Measurements from ENCODE around the gene FOXA2. TPM values are rescaled to one million over a fixed set of nuclear protein-coding genes. Genes with fewer than 3 reads are reported as not detected.

The FOXA2 gene
- total RNA-seq, 4 donors from 2014 or later, result not detected

DNA sequence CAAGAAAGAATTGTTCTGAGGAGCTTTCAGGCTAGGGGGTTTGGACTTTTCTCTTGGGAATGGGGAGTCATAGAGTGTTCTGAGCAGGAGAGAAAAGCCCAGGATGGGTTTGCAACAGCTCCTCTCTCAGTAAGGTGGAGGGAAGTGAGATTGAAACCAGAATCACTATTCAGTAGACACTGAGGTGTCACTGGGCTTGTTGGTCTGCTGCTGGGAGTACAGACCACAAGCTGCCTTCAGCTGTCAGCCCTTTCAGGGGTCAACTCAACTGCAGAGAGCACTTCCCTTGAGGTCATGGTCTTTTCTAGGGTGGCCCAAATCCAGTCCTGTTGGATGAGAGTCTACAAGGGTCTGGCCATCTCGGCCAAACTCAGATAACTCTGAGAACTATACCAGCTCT, 12.9 kb upstream of the FOXA2 start:
- Histone ChIP-seq H3K36me3 (no peaks in the 10 kb centered on the region), H3K27me3 (peaks cover 52% of the 10 kb centered on the region), H3K9me3 (no peaks in the 10 kb centered on the region), H3K4me1 (no peaks in the 10 kb centered on the region), H3K4me3 (no peak overlapping the region), H3K27ac (no peak overlapping the region)
- WGBS, result 71% methylated on average over 1 of the region's 1 CpG
- no peak for DNase-seq (ENCODE audit: low spot score in 2 of 2)
- TF ChIP-seq EP300 (IDR thresholded peaks at IDR 0.05), result no peak
- TF ChIP-seq POLR2A (IDR thresholded peaks at IDR 0.05), result no peak
- no peak for TF ChIP-seq POLR2AphosphoS5 (IDR thresholded peaks at IDR 0.05)
- no peak for TF ChIP-seq CTCF (IDR thresholded peaks at IDR 0.05)

DNA sequence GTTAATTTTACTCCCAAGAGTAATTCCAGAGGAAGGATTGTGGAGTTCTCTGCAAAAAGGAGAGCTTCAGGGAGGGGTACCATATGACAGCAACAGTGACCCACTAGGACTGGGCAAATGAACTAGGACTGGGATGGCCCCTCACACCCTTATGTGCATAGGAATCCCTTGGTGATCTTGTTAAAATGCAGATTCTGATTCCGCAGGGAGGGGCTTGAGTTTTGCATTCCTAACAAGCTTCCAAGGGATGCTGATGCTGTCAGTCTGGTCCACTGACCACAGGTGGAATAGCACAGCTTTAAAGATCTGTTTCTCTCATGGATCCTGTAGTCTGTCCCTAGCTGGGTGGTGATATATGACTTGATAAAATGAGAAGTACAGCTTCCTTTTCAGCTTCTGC, 6.3 kb upstream of the FOXA2 start:
- Histone ChIP-seq H3K27me3 (peaks cover 87% of the 10 kb centered on the region), H3K27ac (no peak overlapping the region), H3K4me3 (no peak overlapping the region), H3K4me1 (no peaks in the 10 kb centered on the region), H3K9me3 (no peaks in the 10 kb centered on the region), H3K36me3 (no peaks in the 10 kb centered on the region)
- no peak for DNase-seq (ENCODE audit: low spot score in 2 of 2)
- no peak for TF ChIP-seq POLR2A (IDR thresholded peaks at IDR 0.05)
- no peak for TF ChIP-seq POLR2AphosphoS5 (IDR thresholded peaks at IDR 0.05)
- TF ChIP-seq CTCF (IDR thresholded peaks at IDR 0.05), result no peak
- no peak for TF ChIP-seq EP300 (IDR thresholded peaks at IDR 0.05)
- WGBS, result no CpG with 5 or more reads among the region's 1 CpG

- TF ChIP-seq CTCF (IDR thresholded peaks at IDR 0.05) (peak in 1 of 2 donors; percentile 24), POLR2AphosphoS5 (IDR thresholded peaks at IDR 0.05) (no peak)
- DNase-seq (ENCODE audit: low spot score in 2 of 2), result no peak
- no peak overlapping the region for H3K4me3 ChIP-seq
- 6% methylated on average over 25 of the region's 47 CpGs for WGBS
- H3K9me3 ChIP-seq, result no peaks in the 10 kb centered on the region
- H3K36me3 ChIP-seq, result no peaks in the 10 kb centered on the region
- no peak overlapping the region for H3K27ac ChIP-seq
- H3K27me3 ChIP-seq, result peaks cover 98% of the 10 kb centered on the region
- H3K4me1 ChIP-seq, result peaks cover 29% of the 10 kb centered on the region
Measured at GRCh38 chr20:22586645-22587310, 2.4 kb upstream of the FOXA2 start.

DNA sequence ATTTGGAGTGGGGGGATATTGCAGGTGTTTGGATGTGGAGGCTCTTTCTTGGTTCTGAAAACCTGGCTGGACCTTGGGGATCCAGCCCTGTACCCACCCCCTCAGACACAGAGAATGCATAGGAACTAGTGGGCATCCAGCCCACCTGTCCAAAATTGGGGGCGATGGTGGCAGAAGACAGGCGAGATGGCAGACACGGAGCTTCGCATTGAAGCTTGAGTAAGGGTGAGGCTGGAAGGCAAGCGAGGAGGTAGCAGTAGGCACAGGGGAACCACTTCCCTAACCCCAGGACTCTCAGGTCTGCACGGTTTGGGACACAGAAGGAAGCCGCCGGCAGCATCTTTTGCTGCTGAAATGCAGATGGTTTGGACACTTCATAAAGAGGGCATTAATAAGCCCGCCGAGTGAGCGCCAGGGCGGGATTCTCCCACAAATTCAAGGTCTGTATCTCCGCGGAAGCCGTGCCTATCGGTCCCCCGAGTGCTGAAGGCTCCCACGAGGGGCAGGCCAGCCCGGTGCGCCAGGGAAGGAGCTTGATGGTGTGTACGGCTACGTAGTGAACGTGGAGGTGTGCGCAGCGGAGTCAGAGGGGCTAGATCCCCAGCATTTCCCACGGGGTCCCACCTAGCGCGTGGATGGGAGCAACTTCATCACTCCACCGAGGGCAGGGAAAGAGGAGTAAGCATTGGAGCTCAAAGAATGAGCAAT, 1.6 kb upstream of the FOXA2 start:
- no peaks in the 10 kb centered on the region for H3K36me3 ChIP-seq
- no peak overlapping the region for H3K27ac ChIP-seq
- 20% methylated on average over 23 of the region's 29 CpGs for WGBS
- TF ChIP-seq EP300 (IDR thresholded peaks at IDR 0.05) (no peak), CTCF (IDR thresholded peaks at IDR 0.05) (no peak), POLR2A (IDR thresholded peaks at IDR 0.05) (no peak), POLR2AphosphoS5 (IDR thresholded peaks at IDR 0.05) (no peak)
- H3K4me1 ChIP-seq, result peaks cover 29% of the 10 kb centered on the region
- peaks cover 98% of the 10 kb centered on the region for H3K27me3 ChIP-seq
- no peak overlapping the region for H3K4me3 ChIP-seq
- H3K9me3 ChIP-seq, result no peaks in the 10 kb centered on the region
- DNase-seq (ENCODE audit: low spot score in 2 of 2), result no peak

DNA sequence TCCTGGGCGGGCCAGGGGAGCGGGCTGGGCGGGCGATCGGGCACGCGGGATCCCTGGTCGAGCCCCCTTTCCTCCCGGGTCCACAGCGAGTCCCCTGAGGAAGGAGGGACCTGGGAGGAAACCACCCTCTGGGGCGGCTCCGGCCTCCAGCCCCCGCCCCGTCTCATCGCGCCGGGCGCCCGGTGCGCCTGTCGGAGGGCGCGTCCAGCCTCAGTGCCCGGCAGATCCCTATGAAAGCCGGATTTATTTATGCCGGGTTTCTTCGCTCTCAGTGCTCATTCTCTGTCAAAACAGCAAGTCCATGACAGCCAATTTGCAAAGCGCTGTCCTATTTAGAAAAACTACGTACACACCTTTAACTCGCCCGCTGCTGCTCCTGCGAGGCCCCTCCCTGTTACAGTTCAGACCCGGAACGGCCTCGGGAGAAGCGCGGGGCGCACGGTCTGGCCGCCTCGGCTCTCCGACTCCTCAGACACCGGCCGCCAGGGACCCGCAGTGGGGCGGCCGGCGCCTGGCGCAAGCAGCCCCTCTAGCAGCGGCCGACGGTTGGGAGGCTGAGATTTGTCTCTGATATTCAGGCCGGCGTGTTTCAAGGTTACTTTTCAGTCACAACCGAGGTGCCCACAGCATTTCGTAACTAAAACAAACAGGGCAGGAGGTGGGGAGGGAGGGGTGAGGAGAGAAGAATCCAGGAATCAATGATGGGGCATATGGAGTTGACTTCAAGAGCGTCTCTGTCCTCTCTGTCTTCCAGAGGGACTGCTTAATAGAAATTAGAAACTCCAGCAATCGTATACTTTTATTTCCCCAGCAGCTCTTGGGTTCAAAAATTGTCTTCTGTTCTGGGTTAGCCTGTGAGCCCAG, 782 bp upstream of the FOXA2 start:
- Histone ChIP-seq H3K27ac (no peak overlapping the region), H3K36me3 (no peaks in the 10 kb centered on the region), H3K27me3 (peaks cover 98% of the 10 kb centered on the region), H3K4me3 (peak overlapping the region; percentile 27), H3K4me1 (peaks cover 29% of the 10 kb centered on the region), H3K9me3 (no peaks in the 10 kb centered on the region)
- no peak for DNase-seq (ENCODE audit: low spot score in 2 of 2)
- WGBS, result 11% methylated on average over 17 of the region's 58 CpGs
- no peak for TF ChIP-seq EP300 (IDR thresholded peaks at IDR 0.05)
- TF ChIP-seq POLR2A (IDR thresholded peaks at IDR 0.05), result no peak
- TF ChIP-seq CTCF (IDR thresholded peaks at IDR 0.05), result no peak
- no peak for TF ChIP-seq POLR2AphosphoS5 (IDR thresholded peaks at IDR 0.05)
